Renal cortex interstitium (tissue), 11 donors: ENCODE results near the gene EPB41L1. TPM values are rescaled to one million over a fixed set of nuclear protein-coding genes. Genes with fewer than 3 reads are reported as not detected.

Experiments
- DNase-seq, 11 donors: peaks; one replicate each; pipeline ENCODE4 v3.0.0-alpha.2; 2013; ENCODE audit warnings: low read depth in 9 of 11, low spot score in 4 of 11; ENCODE audit errors: extremely low read depth in 1 of 11
- polyA plus RNA-seq, 3 donors: library from polyadenylated mRNA; unstranded; fragments of 120-200 nt; gene quantifications; one replicate each; pipeline ENCODE4 v1.2.1, GENCODE V29; 2013; ENCODE audit not compliant: insufficient read length in 3 of 3

EPB41L1 gene
- polyA plus RNA-seq, 3 donors, result 53.2 to 68.1 (median 62.4) TPM

DNA sequence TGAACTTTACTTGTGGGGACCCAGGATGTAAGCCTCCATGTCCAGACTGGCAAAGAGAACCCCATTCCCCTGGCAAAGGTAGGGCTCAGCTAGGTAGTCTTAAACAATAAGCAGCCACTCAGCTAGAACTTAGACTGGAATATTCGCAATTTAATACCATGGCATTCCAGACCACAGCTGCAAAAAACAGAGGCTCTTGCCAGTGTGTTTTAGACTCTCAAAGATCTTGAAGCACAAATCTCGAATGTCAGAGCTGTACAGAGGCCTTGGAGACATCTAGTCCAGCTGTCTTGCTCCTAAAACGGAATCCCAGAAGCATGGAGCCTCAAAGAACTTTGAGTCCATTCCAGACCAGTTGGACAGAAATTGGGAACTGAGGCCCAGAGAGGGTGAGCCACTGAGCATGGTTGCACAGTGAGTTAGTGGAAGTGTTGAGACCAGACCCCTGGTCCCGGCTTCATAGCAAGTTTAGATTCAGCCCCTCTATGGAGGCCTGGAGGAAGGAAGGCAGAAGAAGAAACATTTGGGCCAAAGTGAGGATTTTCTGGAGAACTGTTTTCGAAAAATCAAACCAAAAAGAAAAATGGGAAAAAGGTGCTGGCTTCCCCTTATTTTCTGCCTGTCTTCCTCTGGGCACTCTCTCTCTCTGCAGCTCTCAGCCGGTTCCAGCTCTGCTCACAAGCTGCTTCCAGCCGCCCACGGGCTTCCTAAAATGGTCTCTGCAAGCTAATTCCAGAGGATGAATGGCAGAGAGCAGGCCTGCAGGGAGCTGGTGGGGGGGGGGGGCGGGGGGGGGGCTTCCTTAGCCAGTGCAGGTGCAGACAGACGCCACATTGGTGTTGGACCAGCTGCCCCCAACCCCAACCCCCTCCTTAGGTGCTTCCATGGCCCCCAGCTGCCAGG, 114.2 kb downstream of the EPB41L1 start:
- no peak for DNase-seq

DNA sequence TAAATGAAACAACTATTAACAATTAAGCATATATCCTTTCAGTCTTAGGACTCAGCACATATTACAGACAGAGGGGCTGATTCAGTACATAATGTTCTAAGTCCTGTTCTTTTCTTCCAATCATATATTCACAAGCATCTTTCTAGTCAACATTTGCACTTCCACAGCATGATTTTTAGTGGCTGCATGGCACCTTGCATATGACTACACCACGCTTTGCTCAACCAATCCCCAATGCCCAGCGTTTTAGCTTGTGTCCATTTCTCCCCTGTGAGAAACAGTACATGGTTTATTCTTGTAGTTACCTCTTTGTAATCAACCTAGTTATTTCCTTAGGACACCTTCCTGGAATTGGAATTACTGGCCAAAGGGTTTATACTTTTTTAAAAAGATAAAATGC, 115.0 kb downstream of the EPB41L1 start:
- no peak for DNase-seq

DNA sequence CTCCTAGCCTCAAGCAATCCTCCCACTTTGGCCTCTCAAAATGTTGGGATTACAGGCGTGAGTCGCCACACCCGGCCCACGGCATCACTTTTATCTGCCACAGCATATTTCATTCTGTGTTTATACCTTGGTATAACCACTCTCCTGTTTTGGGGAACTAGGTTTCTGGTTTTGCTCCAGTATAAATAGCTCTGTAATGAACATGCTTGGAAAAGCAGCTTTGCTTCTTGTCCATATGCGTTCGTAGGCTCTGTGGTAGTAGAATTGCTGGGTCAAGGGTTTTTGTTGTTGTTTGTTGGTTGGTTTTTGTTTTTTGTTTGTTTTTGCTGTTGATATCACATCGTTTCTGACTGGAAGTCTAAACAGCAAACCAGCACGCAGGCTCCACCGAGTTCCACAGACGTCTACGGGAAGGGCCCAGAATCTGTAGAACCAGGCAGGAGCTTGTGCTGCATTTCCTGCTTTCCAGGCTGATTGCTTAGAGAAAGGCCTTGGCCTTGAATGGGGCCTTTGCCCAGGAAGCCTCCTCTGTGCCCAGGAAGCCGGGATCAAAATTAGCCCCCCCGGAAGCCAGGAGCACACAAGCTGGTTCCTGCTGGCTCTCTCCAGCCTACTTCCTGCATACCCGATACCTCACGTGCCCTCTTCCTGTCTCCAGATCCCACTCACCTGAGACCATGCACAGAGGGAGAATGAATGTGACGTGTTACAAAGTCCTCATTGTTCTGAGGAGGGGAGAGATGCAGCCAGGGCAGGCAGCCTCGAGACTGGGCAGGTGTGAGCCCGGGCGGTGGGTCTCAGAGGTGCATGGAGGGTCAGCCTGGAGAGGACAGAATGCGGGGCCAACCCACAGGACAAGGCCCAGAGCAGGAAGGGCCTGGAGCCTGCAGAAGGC, 116.5 kb downstream of the EPB41L1 start:
- DNase-seq, result peak in 1 of 11 donors; percentile 9

DNA sequence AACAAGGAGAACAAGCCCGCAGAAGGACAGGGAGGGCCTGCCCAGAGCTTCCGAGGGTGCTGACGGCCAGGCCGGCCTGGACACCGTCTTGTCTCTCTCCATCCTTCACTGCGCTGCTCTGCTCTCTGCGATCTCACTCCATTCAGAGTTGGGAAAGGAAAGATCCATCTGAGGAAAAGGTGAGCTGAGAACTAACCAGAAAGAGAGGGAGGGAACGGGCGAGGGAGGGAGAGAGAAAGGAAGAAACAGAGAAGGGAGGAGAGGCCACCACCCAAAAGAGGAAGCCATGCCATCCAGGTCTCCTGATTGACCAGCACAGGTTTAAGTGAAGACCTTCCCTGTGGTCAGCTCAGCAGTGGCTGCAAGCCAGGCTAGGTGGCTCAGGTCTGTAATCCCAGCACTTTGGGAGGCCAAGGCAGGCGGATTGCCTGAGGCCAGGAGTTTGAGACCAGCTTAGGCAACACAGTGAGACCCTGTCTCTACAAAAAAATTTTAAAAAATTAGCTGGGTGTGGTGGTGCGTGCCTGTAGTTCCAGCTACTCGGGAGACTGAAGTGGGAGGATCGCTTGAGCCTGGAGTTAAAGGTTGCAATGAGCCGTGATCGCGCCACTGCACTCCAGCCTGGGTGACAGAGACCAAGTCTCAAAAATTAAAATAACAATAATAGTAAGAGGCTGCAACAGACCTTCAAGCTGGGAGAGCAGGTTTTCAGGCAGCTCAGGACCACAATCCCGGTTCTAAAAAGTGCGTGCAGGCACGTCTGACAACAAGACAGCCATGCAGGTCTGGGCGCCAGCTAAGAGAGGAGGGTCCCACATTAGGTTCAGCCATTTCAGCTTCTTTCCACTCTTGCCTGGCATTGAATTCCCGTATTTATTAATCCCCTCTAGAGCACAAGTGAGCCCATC, 117.4 kb downstream of the EPB41L1 start:
- no peak for DNase-seq

DNA sequence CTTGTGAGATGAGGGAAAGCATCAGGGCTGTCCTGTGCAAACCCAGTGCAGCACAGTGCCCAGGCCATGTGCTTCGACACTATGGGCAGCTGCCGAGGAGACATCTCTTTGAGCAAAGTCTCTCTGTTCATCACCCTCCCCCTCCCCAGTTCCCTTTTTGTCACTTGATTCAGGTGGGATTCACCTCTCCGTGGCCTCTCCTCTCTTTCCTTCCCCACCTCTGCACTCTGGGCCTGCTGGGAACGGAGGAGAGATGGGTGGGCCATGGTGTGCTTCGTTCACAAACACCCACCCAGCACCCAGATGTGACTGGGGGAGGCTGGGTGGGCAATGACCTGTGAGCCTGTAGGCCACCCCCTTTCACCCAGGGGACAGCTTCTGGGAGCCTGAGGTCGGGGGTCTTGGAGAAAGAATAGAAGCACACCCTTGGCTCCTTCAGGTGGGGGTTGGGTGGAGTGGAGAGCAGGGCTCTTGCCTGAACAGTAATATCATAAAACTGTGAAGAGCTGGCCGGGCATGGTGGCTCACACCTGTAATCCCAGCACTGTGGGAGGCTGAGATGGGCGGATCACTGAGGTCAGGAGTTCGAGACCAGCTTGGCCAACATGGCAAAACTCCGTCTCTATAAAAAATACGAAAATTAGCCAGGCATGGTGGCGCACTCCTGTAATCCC, 118.1 kb downstream of the EPB41L1 start:
- DNase-seq, result no peak

DNA sequence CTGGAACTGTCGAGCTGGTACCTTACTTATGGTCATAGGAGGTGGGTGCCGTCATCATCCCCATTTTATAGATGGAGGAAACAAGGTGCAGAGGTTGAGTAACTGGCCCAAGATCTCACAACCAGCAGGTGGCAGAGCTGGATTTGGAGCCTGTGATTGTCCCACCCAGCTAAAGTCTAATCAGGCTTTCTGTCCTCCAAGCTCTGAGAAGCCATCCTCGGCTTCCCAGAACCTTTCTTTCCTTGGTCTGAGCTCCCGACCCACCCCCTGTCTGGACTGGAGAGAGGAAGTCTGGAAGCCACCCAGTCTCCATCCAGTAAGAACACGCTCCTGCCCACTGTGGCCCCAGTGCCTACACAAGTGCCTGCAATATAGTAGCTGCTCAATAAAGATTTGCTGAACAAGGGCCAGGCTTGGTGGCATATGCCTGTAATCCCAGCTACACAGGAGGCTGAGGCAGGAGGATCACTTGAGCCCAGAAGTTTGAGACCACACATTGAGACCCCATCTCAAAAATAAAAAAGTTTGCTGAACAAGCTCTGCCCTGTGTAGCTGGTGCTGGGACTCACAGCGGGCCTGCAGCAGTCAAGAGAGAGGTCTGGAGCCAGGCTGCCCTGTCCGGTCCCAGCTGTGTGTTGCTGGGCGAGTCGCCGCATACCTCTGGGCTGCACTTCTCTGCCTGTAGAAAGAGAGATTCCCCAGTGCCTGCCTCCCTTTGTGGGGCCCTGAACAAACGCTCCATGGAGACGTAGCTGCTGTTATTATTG, 119.1 kb downstream of the EPB41L1 start:
- no peak for DNase-seq

DNA sequence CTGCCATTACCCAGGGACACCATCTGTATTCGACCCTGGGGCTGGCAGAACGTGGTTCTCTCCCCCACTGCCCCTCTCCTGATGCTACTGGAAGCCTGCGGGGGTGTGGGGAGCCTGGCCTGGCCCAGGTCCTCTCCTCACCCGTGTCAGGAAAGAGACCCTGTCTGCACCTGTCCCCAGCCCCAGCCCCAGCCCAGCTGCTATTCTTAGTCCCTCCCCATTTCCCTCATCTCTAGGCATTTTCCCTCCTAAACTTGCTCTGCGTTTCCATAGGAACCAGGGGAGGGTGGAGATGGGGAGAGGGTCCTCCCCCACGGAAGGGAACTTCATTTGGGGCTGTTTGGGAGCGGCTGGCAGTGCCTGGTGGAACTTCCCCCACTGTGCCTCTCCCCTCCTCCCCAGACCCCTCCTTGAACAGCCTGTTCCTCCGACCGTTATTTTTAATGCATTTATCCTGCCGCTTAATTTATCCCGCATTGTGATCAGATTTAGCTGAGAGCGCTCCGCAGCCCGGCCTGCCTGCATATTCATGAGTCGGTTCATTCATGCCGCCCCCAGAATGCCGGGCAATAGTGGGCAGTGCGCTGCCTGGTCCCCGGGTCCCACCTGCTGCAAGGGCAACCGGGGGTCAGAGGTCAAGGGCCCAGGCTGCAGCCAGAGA, 119.8 kb downstream of the EPB41L1 start:
- DNase-seq, result no peak

DNA sequence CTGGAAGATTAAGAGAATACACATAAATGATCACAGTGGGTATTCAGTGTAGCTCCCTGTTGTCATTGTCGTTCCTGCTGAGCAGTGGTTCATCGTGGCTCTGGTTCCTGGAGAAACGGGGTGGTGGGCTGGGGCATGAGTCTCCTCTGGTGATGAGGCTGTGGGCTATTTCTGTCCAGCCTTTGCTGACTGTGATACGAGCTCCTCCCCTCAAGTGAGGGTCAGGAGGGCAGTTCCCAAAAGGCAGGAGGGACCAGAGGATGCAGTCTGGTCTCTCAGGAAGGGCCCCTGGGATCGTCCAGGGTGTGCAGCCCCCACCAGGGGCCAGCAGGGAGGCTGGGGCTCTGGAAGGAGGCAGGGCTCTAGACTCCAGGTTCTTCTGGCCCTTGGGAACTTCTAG, 120.5 kb downstream of the EPB41L1 start:
- no peak for DNase-seq

DNA sequence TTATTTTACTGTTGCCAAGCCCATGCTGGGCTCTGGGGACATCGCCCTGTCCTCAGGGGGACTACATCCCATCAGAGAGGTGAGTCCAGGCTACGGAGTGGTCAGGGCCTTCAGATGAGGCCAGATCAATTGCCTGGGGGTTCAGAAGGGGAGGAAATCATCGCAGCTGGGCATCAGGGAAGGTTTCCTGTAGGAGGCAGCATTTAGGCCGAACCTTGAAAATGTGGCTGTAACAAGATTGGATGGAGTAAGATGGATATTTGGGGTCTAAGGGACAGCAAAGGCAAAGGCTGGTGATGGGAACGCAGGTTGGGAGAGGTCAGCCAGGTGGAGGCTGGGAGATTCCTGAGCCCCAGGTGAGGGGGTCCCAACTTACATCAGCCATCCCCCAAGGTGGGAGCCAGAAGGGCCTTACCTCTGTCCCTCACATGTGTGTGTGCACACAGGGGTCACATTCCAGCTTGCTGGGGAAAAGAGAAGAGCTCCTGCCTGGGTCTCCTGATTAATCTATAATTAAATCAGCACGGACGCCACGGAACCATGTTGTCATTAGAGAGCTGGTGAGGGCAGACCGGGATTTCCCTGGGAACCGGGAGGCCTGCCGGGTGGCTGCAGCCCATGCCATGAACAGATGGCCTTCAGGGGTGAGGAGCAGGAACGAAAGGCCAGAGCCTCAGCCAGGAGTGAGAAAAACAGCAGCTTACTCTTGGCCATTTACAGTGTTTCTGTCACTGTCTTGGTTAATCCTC, 121.1 kb downstream of the EPB41L1 start:
- DNase-seq, result no peak

DNA sequence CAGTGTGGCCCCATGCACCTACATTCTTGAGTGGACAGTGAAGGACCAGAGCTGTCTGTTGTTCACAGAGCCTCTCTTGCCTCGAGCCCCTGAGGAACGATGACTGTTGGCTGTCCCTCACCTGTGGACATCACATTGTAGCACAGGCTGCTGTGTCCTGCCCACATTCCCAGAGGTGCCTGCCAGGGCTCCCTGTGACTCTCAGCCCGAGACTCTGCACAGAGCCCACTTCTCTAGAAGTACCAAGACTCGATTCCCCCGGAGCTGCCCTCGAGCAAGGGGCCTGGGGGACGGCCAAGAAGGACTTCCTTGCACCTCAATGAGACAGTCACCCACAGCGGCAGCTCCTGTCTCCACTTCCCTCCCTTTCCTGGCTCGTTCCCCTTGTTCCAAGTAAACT, 123.0 kb downstream of the EPB41L1 start:
- DNase-seq, result no peak

DNA sequence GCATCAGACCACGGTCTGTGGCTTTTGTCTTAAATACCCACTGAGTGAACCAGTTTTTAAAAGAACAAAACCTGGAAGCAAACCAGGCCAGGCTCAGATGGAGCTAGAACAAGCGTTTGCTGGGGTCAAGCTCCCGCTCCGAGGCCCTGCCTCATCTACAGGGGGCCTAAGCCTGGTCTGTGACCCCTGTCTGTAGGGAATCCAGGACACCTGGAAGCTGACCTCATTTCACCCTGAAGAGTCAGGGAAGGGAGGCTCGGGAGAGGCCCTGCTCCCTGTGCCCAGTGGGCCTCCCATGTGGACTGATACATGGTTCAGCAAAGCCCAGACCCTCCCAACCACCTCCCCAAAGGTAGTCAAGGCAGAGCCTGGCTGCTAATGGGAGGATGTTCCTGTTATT, 124.8 kb downstream of the EPB41L1 start:
- no peak for DNase-seq

DNA sequence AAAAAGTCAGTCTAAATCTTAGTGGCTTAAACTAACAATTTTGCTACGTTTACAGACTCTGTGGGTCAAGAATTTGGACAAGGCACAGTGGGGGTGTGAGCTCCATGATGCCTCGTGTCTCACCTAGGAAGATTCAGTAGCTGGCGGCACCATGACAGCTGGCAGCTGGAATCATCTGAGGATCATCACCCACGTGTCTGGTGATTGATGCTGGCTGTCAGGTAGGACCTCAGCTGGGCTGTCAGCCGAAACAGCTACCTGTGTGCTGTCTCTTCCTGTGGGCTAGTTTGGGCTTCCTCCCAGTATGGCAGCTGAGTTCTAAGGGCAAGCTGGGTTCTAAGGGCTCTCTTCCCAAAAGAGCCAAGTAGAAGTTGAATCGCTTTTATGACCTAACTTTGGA, 125.2 kb downstream of the EPB41L1 start:
- DNase-seq, result no peak

DNA sequence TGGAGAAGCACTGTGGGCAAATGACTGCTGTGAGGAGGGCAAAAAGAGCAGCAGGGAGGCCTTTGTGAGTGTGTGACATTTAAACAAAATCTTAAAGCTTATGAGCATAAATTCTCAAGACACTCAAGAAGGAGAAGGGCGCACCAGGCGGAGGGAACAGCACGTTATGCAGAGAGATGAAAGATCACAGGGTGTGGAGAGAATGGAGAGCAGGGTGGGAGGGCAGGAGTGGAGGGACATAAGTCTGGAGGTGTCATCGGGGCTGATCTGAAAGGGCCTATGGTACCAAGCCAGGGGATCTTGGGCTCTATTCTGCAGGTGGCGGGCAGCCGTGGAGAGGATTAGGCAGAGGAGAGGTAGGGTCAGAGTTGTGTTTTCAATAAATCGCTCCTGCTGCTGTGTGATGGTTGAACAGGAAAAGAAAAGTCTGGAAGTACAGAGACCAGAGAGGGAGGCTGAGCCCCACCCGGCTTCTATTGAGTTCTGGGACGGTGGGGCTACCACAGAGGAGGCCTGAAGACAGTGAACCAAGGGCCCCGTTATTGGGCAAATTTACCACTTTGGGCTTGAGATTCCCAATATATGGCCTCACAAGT, 127.3 kb downstream of the EPB41L1 start:
- no peak for DNase-seq
